HG03045 (cell line): ENCODE results near the gene KCNQ1.

ENCODE experiments used
- ATAC-seq: cut with Tn5 transposase; IDR thresholded peaks from one replicate; pipeline ENCODE4 v1.9.1; 2021; ENCODE audit warnings: mild to moderate bottlenecking, moderate library complexity; ENCODE audit not compliant: unreplicated experiment

The KCNQ1 gene

GRCh38 chr11:2781408-2782274, 336.8 kb downstream of the KCNQ1 start:
- ATAC-seq: no peak

- no peak for ATAC-seq
These were observed 338.0 kb downstream of the KCNQ1 start for GRCh38 chr11:2782769-2783168.

GRCh38 chr11:2783536-2784082, 338.8 kb downstream of the KCNQ1 start:
- no peak for ATAC-seq

- ATAC-seq: no peak
These were observed 343.0 kb downstream of the KCNQ1 start for GRCh38 chr11:2787816-2788167.

GRCh38 chr11:2788168-2789071, 343.6 kb downstream of the KCNQ1 start:
- no peak for ATAC-seq

GRCh38 chr11:2789331-2789730, 344.5 kb downstream of the KCNQ1 start:
- no peak for ATAC-seq

GRCh38 chr11:2789791-2790567, 345.2 kb downstream of the KCNQ1 start:
- no peak for ATAC-seq

- ATAC-seq: no peak
These were observed 345.7 kb downstream of the KCNQ1 start for GRCh38 chr11:2790568-2790921.

GRCh38 chr11:2791139-2791520, 346.3 kb downstream of the KCNQ1 start:
- ATAC-seq: no peak

- ATAC-seq: no peak
These were observed 346.9 kb downstream of the KCNQ1 start for GRCh38 chr11:2791521-2792380.

- ATAC-seq: no peak
These were observed 347.8 kb downstream of the KCNQ1 start for GRCh38 chr11:2792381-2793250.

GRCh38 chr11:2793701-2794045, 348.9 kb downstream of the KCNQ1 start:
- ATAC-seq: no peak

GRCh38 chr11:2794046-2794967, 349.5 kb downstream of the KCNQ1 start:
- no peak for ATAC-seq

GRCh38 chr11:2794968-2795322, 350.1 kb downstream of the KCNQ1 start:
- ATAC-seq: no peak

- no peak for ATAC-seq
These were observed 350.7 kb downstream of the KCNQ1 start for GRCh38 chr11:2795491-2795991.

- no peak for ATAC-seq
These were observed 351.3 kb downstream of the KCNQ1 start for GRCh38 chr11:2796091-2796490.

GRCh38 chr11:2796508-2797113, 351.8 kb downstream of the KCNQ1 start:
- no peak for ATAC-seq
